Tibial artery (tissue), 4 donors: ENCODE measurements around the gene ZSWIM6.

Experiments
- DNase-seq, 2 donors: peaks; one replicate each; pipeline ENCODE4 v3.0.0-alpha.2; 2019
- H3K27ac ChIP-seq, 2 donors: fragments of 200-600 bp; sonication (generic) in 1 of 2; 1 replicate in 1 of 2; 2 replicates in 1 of 2; pipeline ENCODE4 v1.5.1; 2018 to 2019; ENCODE audit warnings: mild to moderate bottlenecking in 1 of 2
- H3K27me3 ChIP-seq, 2 donors: fragments of 200-600 bp; sonication (generic) in 1 of 2; one replicate each; pipeline versions ENCODE4 v1.5.1 to v1.6.0; 2016 to 2019
- H3K36me3 ChIP-seq, 3 donors: fragments of 200-600 bp; sonication (generic) in 2 of 3; one replicate each; pipeline ENCODE4 v1.5.1; 2016 to 2019; ENCODE audit warnings: mild to moderate bottlenecking in 2 of 3
- H3K4me1 ChIP-seq, 4 donors: fragments of 200-600 bp; sonication (generic) in 2 of 4; 1 replicate in 3 of 4; 2 replicates in 1 of 4; pipeline ENCODE4 v1.5.1; 2016 to 2019
- H3K4me3 ChIP-seq, 2 donors: fragments of 200-600 bp; sonication (generic) in 1 of 2; 1 replicate in 1 of 2; 2 replicates in 1 of 2; pipeline ENCODE4 v1.5.1; 2018 to 2019; ENCODE audit warnings: mild to moderate bottlenecking in 2 of 2
- H3K9me3 ChIP-seq, 3 donors: fragments of 200-600 bp; sonication (generic) in 1 of 3; one replicate each; pipeline ENCODE4 v1.5.1; 2016 to 2019
- intact Hi-C: fragments of 100-400 bp; cut with DNase I; formaldehyde crosslinking; loops from one replicate; pipeline ENCODE4 v1.15.0; 2023; ENCODE audit warnings: low total_unique reads
- TF ChIP-seq, protein P1 (sequence below), 2 experiments: fragments of 200-600 bp in 1 of 2; fragments of 450-650 bp in 1 of 2; IDR thresholded peaks; one replicate each; pipeline ENCODE4 v1.5.1; 2017 to 2019; ENCODE audit warnings: antibody characterized with exemption in 2 of 2, mild to moderate bottlenecking in 1 of 2, moderate library complexity in 1 of 2

Gene ZSWIM6

GRCh38 chr5:61570767-61571166 lies 238.7 kb downstream of the ZSWIM6 start:
- Histone ChIP-seq H3K4me3 (no peak overlapping the region), H3K27me3 (no peaks in the 10 kb centered on the region), H3K9me3 (no peaks in the 10 kb centered on the region), H3K4me1 (no peaks in the 10 kb centered on the region), H3K36me3 (no peaks in the 10 kb centered on the region), H3K27ac (no peak overlapping the region)
- DNase-seq = no peak
- intact Hi-C loops = no loop called here
- TF ChIP-seq, protein P1, sequence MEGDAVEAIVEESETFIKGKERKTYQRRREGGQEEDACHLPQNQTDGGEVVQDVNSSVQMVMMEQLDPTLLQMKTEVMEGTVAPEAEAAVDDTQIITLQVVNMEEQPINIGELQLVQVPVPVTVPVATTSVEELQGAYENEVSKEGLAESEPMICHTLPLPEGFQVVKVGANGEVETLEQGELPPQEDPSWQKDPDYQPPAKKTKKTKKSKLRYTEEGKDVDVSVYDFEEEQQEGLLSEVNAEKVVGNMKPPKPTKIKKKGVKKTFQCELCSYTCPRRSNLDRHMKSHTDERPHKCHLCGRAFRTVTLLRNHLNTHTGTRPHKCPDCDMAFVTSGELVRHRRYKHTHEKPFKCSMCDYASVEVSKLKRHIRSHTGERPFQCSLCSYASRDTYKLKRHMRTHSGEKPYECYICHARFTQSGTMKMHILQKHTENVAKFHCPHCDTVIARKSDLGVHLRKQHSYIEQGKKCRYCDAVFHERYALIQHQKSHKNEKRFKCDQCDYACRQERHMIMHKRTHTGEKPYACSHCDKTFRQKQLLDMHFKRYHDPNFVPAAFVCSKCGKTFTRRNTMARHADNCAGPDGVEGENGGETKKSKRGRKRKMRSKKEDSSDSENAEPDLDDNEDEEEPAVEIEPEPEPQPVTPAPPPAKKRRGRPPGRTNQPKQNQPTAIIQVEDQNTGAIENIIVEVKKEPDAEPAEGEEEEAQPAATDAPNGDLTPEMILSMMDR (IDR thresholded peaks at IDR 0.05) = no peak

- H3K9me3 ChIP-seq = no peaks in the 10 kb centered on the region
- no peak overlapping the region for H3K4me3 ChIP-seq
- no peaks in the 10 kb centered on the region for H3K36me3 ChIP-seq
- TF ChIP-seq, protein P1 (IDR thresholded peaks at IDR 0.05) = no peak
- H3K4me1 ChIP-seq = no peaks in the 10 kb centered on the region
- H3K27ac ChIP-seq = no peak overlapping the region
- no peaks in the 10 kb centered on the region for H3K27me3 ChIP-seq
- intact Hi-C loops = no loop called here
- no peak for DNase-seq
These were observed 240.9 kb downstream of the ZSWIM6 start for GRCh38 chr5:61572959-61573358.

DNA sequence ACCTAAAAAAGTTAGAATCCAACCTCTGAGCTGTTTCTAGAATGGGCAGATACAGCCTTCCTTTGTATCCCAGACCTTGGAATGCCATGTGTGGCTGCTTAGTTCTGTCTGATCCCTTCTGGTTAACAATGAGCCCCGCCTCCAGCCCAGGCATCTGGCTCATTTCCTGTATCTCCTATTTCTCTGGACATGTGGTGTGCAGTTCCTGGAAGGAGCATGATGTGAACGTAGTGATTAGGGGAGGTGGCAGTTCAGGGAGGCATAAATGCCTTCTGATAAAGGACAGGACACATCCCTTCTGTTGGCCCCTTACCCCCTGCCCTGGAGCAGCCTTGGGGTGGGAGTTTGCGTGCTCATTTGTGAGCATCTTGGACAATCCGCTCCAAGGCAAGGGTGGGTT lies 243.0 kb downstream of the ZSWIM6 start:
- Histone ChIP-seq H3K4me3 (no peak overlapping the region), H3K36me3 (no peaks in the 10 kb centered on the region), H3K27me3 (no peaks in the 10 kb centered on the region), H3K27ac (no peak overlapping the region), H3K4me1 (no peaks in the 10 kb centered on the region), H3K9me3 (no peaks in the 10 kb centered on the region)
- TF ChIP-seq, protein P1 (IDR thresholded peaks at IDR 0.05) = no peak
- intact Hi-C loops = no loop called here
- DNase-seq = no peak

- DNase-seq = no peak
These were observed 243.5 kb downstream of the ZSWIM6 start for GRCh38 chr5:61575581-61575980.

GRCh38 chr5:61576556-61576955 lies 244.5 kb downstream of the ZSWIM6 start:
- Histone ChIP-seq H3K36me3 (no peaks in the 10 kb centered on the region), H3K27ac (no peak overlapping the region), H3K4me3 (no peak overlapping the region), H3K27me3 (no peaks in the 10 kb centered on the region), H3K9me3 (no peaks in the 10 kb centered on the region), H3K4me1 (no peaks in the 10 kb centered on the region)
- TF ChIP-seq, protein P1 (IDR thresholded peaks at IDR 0.05) = no peak
- intact Hi-C loops = no loop called here
- DNase-seq = no peak

More at GRCh38 chr5:61575581-61575980, 243.5 kb downstream of the ZSWIM6 start:
- no peaks in the 10 kb centered on the region for H3K4me1 ChIP-seq
- H3K27ac ChIP-seq = no peak overlapping the region
- intact Hi-C loops = no loop called here
- TF ChIP-seq, protein P1 (IDR thresholded peaks at IDR 0.05) = no peak
- no peaks in the 10 kb centered on the region for H3K27me3 ChIP-seq
- H3K36me3 ChIP-seq = no peaks in the 10 kb centered on the region
- H3K9me3 ChIP-seq = no peaks in the 10 kb centered on the region
- H3K4me3 ChIP-seq = no peak overlapping the region

DNA sequence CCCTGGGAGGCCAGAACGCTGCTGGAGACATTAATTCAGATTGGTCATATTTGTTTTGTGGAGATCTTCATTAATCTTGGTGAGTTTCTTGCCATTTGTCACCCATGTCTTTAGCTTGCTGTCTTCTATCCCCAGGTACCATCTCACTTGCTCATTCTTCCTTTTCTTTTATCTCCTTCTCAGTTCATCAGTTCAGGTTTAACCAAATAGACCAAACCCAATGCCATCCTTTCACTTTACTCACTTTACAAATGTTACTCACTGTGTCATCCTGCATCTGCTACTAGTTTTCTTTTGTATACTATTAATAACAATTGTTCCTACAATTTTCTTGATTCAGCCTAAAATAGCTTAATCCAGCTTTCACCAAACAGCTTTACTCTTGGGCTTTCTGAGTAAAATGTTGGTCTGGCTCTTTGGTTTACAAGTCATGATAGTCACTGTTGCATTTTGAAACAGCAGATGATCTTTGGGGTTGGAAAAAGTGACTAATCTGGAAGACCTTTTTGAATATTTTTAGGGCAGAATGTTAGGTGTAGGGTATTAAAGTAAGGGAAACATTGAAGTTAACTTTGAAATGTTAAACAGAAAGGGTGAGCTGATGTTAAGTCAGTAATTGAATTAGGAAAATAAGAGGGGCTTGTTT lies 246.9 kb downstream of the ZSWIM6 start:
- no peak for DNase-seq
- Histone ChIP-seq H3K4me3 (no peak overlapping the region), H3K9me3 (no peaks in the 10 kb centered on the region), H3K27ac (no peak overlapping the region), H3K27me3 (no peaks in the 10 kb centered on the region), H3K4me1 (no peaks in the 10 kb centered on the region), H3K36me3 (no peaks in the 10 kb centered on the region)
- TF ChIP-seq, protein P1 (IDR thresholded peaks at IDR 0.05) = no peak
- intact Hi-C loops = no loop called here
